ENCODE measurements around the gene LTN1.

The LTN1 gene

GRCh38 chr21:28906841-28907240 lies 85.8 kb downstream of the LTN1 start:
- Histone ChIP-seq H2AFZ (ENCODE audit: low read depth, low read length) (no peak overlapping the region), H4K91ac (ENCODE audit: low read length) (no peak overlapping the region), H3K9ac (ENCODE audit: low read length) (no peak overlapping the region), H2BK12ac (ENCODE audit: low read length in 2 of 2) (no peak overlapping the region), H4K8ac (ENCODE audit: low read length) (no peak overlapping the region), H3K4me1 (ENCODE audit: control insufficient read depth, insufficient read depth, low read depth, low read length) (no peaks in the 10 kb centered on the region), H3K27ac (ENCODE audit: low read length, poor library complexity, severe bottlenecking) (no peak overlapping the region), H2BK15ac (ENCODE audit: low read depth, poor library complexity, severe bottlenecking) (no peak overlapping the region), H3K4me3 (ENCODE audit: insufficient read depth in 1 of 2, low read depth in 1 of 2, low read length in 2 of 2) (no peak overlapping the region), H3K27me3 (ENCODE audit: control insufficient read depth in 1 of 2, insufficient read depth in 1 of 2, low read length in 2 of 2) (no peaks in the 10 kb centered on the region), H3K18ac (ENCODE audit: low read depth in 1 of 2, low read length in 2 of 2) (no peak overlapping the region), H3K36me3 (ENCODE audit: control insufficient read depth in 1 of 2, insufficient read depth in 2 of 2, low read depth in 1 of 2, low read length in 2 of 2) (no peaks in the 10 kb centered on the region), H3K4ac (ENCODE audit: low read depth in 1 of 2, low read length in 2 of 2) (no peak overlapping the region), H3K4me2 (ENCODE audit: low read length, poor library complexity, severe bottlenecking) (no peak overlapping the region), H2AK5ac (ENCODE audit: low read length, severe bottlenecking) (no peak overlapping the region), H3K79me1 (replicated peaks; ENCODE audit: low read length, poor library complexity, severe bottlenecking) (no peaks in the 10 kb centered on the region), H2BK120ac (ENCODE audit: low read depth, low read length) (no peak overlapping the region), H3K23ac (ENCODE audit: low read length in 2 of 2) (no peak overlapping the region), H3K9me3 (ENCODE audit: control insufficient read depth, low read length) (no peaks in the 10 kb centered on the region), H3K14ac (ENCODE audit: low read length in 2 of 2) (no peak overlapping the region), H2BK5ac (ENCODE audit: low read depth, low read length, poor library complexity, severe bottlenecking) (no peak overlapping the region)
- no peak for DNase-seq
- 90% methylated on average over 2 of the region's 2 CpGs for WGBS

- Histone ChIP-seq H4K91ac (ENCODE audit: low read length) (no peak overlapping the region), H3K27me3 (ENCODE audit: control insufficient read depth in 1 of 2, insufficient read depth in 1 of 2, low read length in 2 of 2) (no peaks in the 10 kb centered on the region), H3K9ac (ENCODE audit: low read length) (no peak overlapping the region), H3K18ac (ENCODE audit: low read depth in 1 of 2, low read length in 2 of 2) (no peak overlapping the region), H2AK5ac (ENCODE audit: low read length, severe bottlenecking) (no peak overlapping the region), H2BK5ac (ENCODE audit: low read depth, low read length, poor library complexity, severe bottlenecking) (no peak overlapping the region), H3K9me3 (ENCODE audit: control insufficient read depth, low read length) (no peaks in the 10 kb centered on the region), H4K8ac (ENCODE audit: low read length) (no peak overlapping the region), H2AFZ (ENCODE audit: low read depth, low read length) (no peak overlapping the region), H3K4me1 (ENCODE audit: control insufficient read depth, insufficient read depth, low read depth, low read length) (no peaks in the 10 kb centered on the region), H3K4me3 (ENCODE audit: insufficient read depth in 1 of 2, low read depth in 1 of 2, low read length in 2 of 2) (no peak overlapping the region), H3K36me3 (ENCODE audit: control insufficient read depth in 1 of 2, insufficient read depth in 2 of 2, low read depth in 1 of 2, low read length in 2 of 2) (no peaks in the 10 kb centered on the region), H3K14ac (ENCODE audit: low read length in 2 of 2) (no peak overlapping the region), H3K27ac (ENCODE audit: low read length, poor library complexity, severe bottlenecking) (no peak overlapping the region), H3K23ac (ENCODE audit: low read length in 2 of 2) (no peak overlapping the region), H3K4ac (ENCODE audit: low read depth in 1 of 2, low read length in 2 of 2) (no peak overlapping the region), H2BK15ac (ENCODE audit: low read depth, poor library complexity, severe bottlenecking) (no peak overlapping the region), H2BK120ac (ENCODE audit: low read depth, low read length) (no peak overlapping the region), H3K79me1 (replicated peaks; ENCODE audit: low read length, poor library complexity, severe bottlenecking) (no peaks in the 10 kb centered on the region), H2BK12ac (ENCODE audit: low read length in 2 of 2) (no peak overlapping the region), H3K4me2 (ENCODE audit: low read length, poor library complexity, severe bottlenecking) (no peak overlapping the region)
- WGBS: 100% methylated on average over 1 of the region's 1 CpG
- no peak for DNase-seq
Measured at GRCh38 chr21:28906236-28906635, 86.4 kb downstream of the LTN1 start.

- 70% methylated on average over 1 of the region's 1 CpG for WGBS
- no peak for DNase-seq
- no peak overlapping the region for H2BK5ac ChIP-seq (ENCODE audit: low read depth, low read length, poor library complexity, severe bottlenecking)
- H2AK5ac ChIP-seq (ENCODE audit: low read length, severe bottlenecking): no peak overlapping the region
- no peak overlapping the region for H4K8ac ChIP-seq (ENCODE audit: low read length)
- H3K36me3 ChIP-seq (ENCODE audit: control insufficient read depth in 1 of 2, insufficient read depth in 2 of 2, low read depth in 1 of 2, low read length in 2 of 2): no peaks in the 10 kb centered on the region
- no peak overlapping the region for H2AFZ ChIP-seq (ENCODE audit: low read depth, low read length)
- H3K9me3 ChIP-seq (ENCODE audit: control insufficient read depth, low read length): no peaks in the 10 kb centered on the region
- H3K9ac ChIP-seq (ENCODE audit: low read length): no peak overlapping the region
- no peak overlapping the region for H3K14ac ChIP-seq (ENCODE audit: low read length in 2 of 2)
- no peak overlapping the region for H3K18ac ChIP-seq (ENCODE audit: low read depth in 1 of 2, low read length in 2 of 2)
- no peaks in the 10 kb centered on the region for H3K27me3 ChIP-seq (ENCODE audit: control insufficient read depth in 1 of 2, insufficient read depth in 1 of 2, low read length in 2 of 2)
- H4K91ac ChIP-seq (ENCODE audit: low read length): no peak overlapping the region
- H2BK15ac ChIP-seq (ENCODE audit: low read depth, poor library complexity, severe bottlenecking): no peak overlapping the region
- H3K27ac ChIP-seq (ENCODE audit: low read length, poor library complexity, severe bottlenecking): no peak overlapping the region
- H3K4ac ChIP-seq (ENCODE audit: low read depth in 1 of 2, low read length in 2 of 2): no peak overlapping the region
- H2BK12ac ChIP-seq (ENCODE audit: low read length in 2 of 2): no peak overlapping the region
- H3K79me1 ChIP-seq (replicated peaks; ENCODE audit: low read length, poor library complexity, severe bottlenecking): no peaks in the 10 kb centered on the region
- H2BK120ac ChIP-seq (ENCODE audit: low read depth, low read length): no peak overlapping the region
- no peak overlapping the region for H3K4me3 ChIP-seq (ENCODE audit: insufficient read depth in 1 of 2, low read depth in 1 of 2, low read length in 2 of 2)
- H3K23ac ChIP-seq (ENCODE audit: low read length in 2 of 2): no peak overlapping the region
- no peaks in the 10 kb centered on the region for H3K4me1 ChIP-seq (ENCODE audit: control insufficient read depth, insufficient read depth, low read depth, low read length)
- no peak overlapping the region for H3K4me2 ChIP-seq (ENCODE audit: low read length, poor library complexity, severe bottlenecking)
Measured at GRCh38 chr21:28904961-28905435, 87.7 kb downstream of the LTN1 start.

GRCh38 chr21:28903448-28903847 lies 89.2 kb downstream of the LTN1 start:
- Histone ChIP-seq H3K18ac (ENCODE audit: low read depth in 1 of 2, low read length in 2 of 2) (no peak overlapping the region), H3K4me1 (ENCODE audit: control insufficient read depth, insufficient read depth, low read depth, low read length) (no peaks in the 10 kb centered on the region), H2BK12ac (ENCODE audit: low read length in 2 of 2) (no peak overlapping the region), H3K27me3 (ENCODE audit: control insufficient read depth in 1 of 2, insufficient read depth in 1 of 2, low read length in 2 of 2) (no peaks in the 10 kb centered on the region), H3K23ac (ENCODE audit: low read length in 2 of 2) (no peak overlapping the region), H3K14ac (ENCODE audit: low read length in 2 of 2) (peak overlapping the region in 1 of 2 experiments; percentile 18), H2BK120ac (ENCODE audit: low read depth, low read length) (no peak overlapping the region), H3K36me3 (ENCODE audit: control insufficient read depth in 1 of 2, insufficient read depth in 2 of 2, low read depth in 1 of 2, low read length in 2 of 2) (no peaks in the 10 kb centered on the region), H4K8ac (ENCODE audit: low read length) (no peak overlapping the region), H2AFZ (ENCODE audit: low read depth, low read length) (no peak overlapping the region), H4K91ac (ENCODE audit: low read length) (no peak overlapping the region), H3K79me1 (replicated peaks; ENCODE audit: low read length, poor library complexity, severe bottlenecking) (no peaks in the 10 kb centered on the region), H3K9ac (ENCODE audit: low read length) (no peak overlapping the region), H3K4ac (ENCODE audit: low read depth in 1 of 2, low read length in 2 of 2) (no peak overlapping the region), H2BK5ac (ENCODE audit: low read depth, low read length, poor library complexity, severe bottlenecking) (no peak overlapping the region), H2BK15ac (ENCODE audit: low read depth, poor library complexity, severe bottlenecking) (no peak overlapping the region), H3K4me2 (ENCODE audit: low read length, poor library complexity, severe bottlenecking) (no peak overlapping the region), H3K27ac (ENCODE audit: low read length, poor library complexity, severe bottlenecking) (no peak overlapping the region), H3K9me3 (ENCODE audit: control insufficient read depth, low read length) (no peaks in the 10 kb centered on the region), H3K4me3 (ENCODE audit: insufficient read depth in 1 of 2, low read depth in 1 of 2, low read length in 2 of 2) (no peak overlapping the region), H2AK5ac (ENCODE audit: low read length, severe bottlenecking) (no peak overlapping the region)
- 89% methylated on average over 16 of the region's 18 CpGs for WGBS
- no peak for DNase-seq
